Panc1 (cell line): ENCODE results near the gene TSPAN3.

Experiments used
- CTCF ChIP-seq: fragments of 450-650 bp; IDR thresholded peaks from 2 replicates; pipeline ENCODE4 v1.5.1; 2017; ENCODE audit warnings: mild to moderate bottlenecking
- POLR2AphosphoS5 ChIP-seq: IDR thresholded peaks from 2 replicates; pipeline ENCODE4 v1.6.1; 2012; ENCODE audit warnings: mild to moderate bottlenecking, low read depth, low read length, moderate library complexity
- TCF7L2 ChIP-seq: IDR thresholded peaks from 2 replicates; pipeline ENCODE4 v1.6.1; 2011; ENCODE audit warnings: mild to moderate bottlenecking, low read depth, low read length, inconsistent platforms
- TF ChIP-seq, protein P1 (sequence below), 2 experiments: IDR thresholded peaks; 2 replicates each; pipeline ENCODE4 v1.6.1; 2011 to 2012; ENCODE audit warnings: low read depth in 2 of 2, control low read depth in 1 of 2, low read length in 1 of 2, mild to moderate bottlenecking in 1 of 2, moderate library complexity in 1 of 2; ENCODE audit not compliant: insufficient read depth in 1 of 2

GRCh38 chr15:77094397-77095030 lies 23.6 kb upstream of the TSPAN3 start:
- TF ChIP-seq CTCF (peak; percentile 66; the same call in 1 of the 2 replicates), POLR2AphosphoS5 (no peak), TCF7L2 (no peak)
- TF ChIP-seq, protein P1, sequence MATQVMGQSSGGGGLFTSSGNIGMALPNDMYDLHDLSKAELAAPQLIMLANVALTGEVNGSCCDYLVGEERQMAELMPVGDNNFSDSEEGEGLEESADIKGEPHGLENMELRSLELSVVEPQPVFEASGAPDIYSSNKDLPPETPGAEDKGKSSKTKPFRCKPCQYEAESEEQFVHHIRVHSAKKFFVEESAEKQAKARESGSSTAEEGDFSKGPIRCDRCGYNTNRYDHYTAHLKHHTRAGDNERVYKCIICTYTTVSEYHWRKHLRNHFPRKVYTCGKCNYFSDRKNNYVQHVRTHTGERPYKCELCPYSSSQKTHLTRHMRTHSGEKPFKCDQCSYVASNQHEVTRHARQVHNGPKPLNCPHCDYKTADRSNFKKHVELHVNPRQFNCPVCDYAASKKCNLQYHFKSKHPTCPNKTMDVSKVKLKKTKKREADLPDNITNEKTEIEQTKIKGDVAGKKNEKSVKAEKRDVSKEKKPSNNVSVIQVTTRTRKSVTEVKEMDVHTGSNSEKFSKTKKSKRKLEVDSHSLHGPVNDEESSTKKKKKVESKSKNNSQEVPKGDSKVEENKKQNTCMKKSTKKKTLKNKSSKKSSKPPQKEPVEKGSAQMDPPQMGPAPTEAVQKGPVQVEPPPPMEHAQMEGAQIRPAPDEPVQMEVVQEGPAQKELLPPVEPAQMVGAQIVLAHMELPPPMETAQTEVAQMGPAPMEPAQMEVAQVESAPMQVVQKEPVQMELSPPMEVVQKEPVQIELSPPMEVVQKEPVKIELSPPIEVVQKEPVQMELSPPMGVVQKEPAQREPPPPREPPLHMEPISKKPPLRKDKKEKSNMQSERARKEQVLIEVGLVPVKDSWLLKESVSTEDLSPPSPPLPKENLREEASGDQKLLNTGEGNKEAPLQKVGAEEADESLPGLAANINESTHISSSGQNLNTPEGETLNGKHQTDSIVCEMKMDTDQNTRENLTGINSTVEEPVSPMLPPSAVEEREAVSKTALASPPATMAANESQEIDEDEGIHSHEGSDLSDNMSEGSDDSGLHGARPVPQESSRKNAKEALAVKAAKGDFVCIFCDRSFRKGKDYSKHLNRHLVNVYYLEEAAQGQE (IDR thresholded peaks at IDR 0.05; ENCODE audit: insufficient read depth in 1 of 2, low read depth in 2 of 2, low read length in 1 of 2) = no peak
